HCT116 (cell line): ENCODE measurements around the gene CD2. TPM values are rescaled to one million over a fixed set of nuclear protein-coding genes. Genes with fewer than 3 reads are reported as not detected.

ENCODE experiments used
- ATAC-seq: fragments of 200-7000 bp; cut with Tn5 transposase; 2 replicates; pipeline ENCODE4 v1.9.1; 2020; ENCODE audit warnings: mild to moderate bottlenecking, moderate library complexity
- BruUV-seq: library from RNA; stranded (reverse); fragments of 400-500 nt; replicated peaks from 2 replicates; lab custom pipeline; 2021; lab: Mats Ljungman, UMichigan
- CTCF ChIA-PET: fragments of 300-600 bp; sonication (Branson Sonifier 250); formaldehyde crosslinking; loops from one replicate; lab custom pipeline; 2021; ENCODE audit warnings: antibody characterized with exemption; lab: Charles Lee
- POLR2A ChIA-PET: fragments of 300-600, 350-600 bp; sonication (Branson Sonifier 250); formaldehyde crosslinking; loops from one replicate; lab custom pipeline; 2021; ENCODE audit warnings: antibody characterized with exemption; lab: Charles Lee
- RAD21 ChIA-PET, 2 experiments: fragments of 300-600 bp; sonication (Branson Sonifier 250); formaldehyde crosslinking; loops; one replicate each; lab custom pipeline; 2023; ENCODE audit warnings: low total read pairs in 2 of 2; ENCODE audit not compliant: uncharacterized antibody in 2 of 2, unreplicated experiment in 2 of 2, low non-redundant PET in 1 of 2; lab: Charles Lee
- DNase-seq: peaks from one replicate; pipeline ENCODE4 v3.0.0-alpha.2; 2010; ENCODE audit warnings: low read depth, low spot score
- H2AFZ ChIP-seq: fragments of 200-600 bp; shearing (Covaris generic), sonication (generic); 2 replicates; pipeline ENCODE4 v1.6.1; 2017; ENCODE audit warnings: low read depth, mixed run types, mixed read lengths, antibody characterized with exemption, low read length; ENCODE audit not compliant: poor library complexity, severe bottlenecking
- H3K27ac ChIP-seq: 2 replicates; pipeline ENCODE4 v1.5.1; 2012; ENCODE audit warnings: low read depth, low read length
- H3K27me3 ChIP-seq: fragments of 200-600 bp; sonication (generic); 2 replicates; pipeline ENCODE4 v1.6.1; 2016; ENCODE audit warnings: mixed run types, low read length, mixed read lengths; ENCODE audit not compliant: insufficient read depth
- H3K36me3 ChIP-seq, 2 experiments: fragments of 200-500 bp in 1 of 2; fragments of 200-600 bp in 1 of 2; sonication (Bioruptor generic) in 1 of 2; sonication (generic) in 1 of 2; 2 replicates each; pipeline versions ENCODE4 v1.5.1 to v1.6.1; 2014 to 2016; ENCODE audit warnings: low read length in 2 of 2, inconsistent platforms in 1 of 2, mixed read lengths in 1 of 2, mixed run types in 1 of 2; ENCODE audit not compliant: insufficient read depth in 2 of 2, control insufficient read depth in 1 of 2
- H3K4me1 ChIP-seq, 2 experiments: fragments of 200-600 bp in 1 of 2; sonication (generic) in 1 of 2; 2 replicates each; pipeline versions ENCODE4 v1.5.1 to v1.6.1; 2012 to 2017; ENCODE audit warnings: low read length in 2 of 2, inconsistent platforms in 1 of 2, mild to moderate bottlenecking in 1 of 2, mixed read lengths in 1 of 2, mixed run types in 1 of 2, moderate library complexity in 1 of 2; ENCODE audit not compliant: insufficient read depth in 2 of 2, control insufficient read depth in 1 of 2
- H3K4me2 ChIP-seq: fragments of 200-600 bp; sonication (generic); 2 replicates; pipeline ENCODE4 v1.6.1; 2017; ENCODE audit warnings: mixed run types, low read length, mixed read lengths
- H3K4me3 ChIP-seq, 2 experiments: fragments of 200-600 bp in 1 of 2; sonication (generic) in 1 of 2; replicated peaks in 1 of 2; 2 replicates each; pipeline ENCODE4 v1.5.1; 2011 to 2016; ENCODE audit warnings: low read length in 2 of 2, control low read depth in 1 of 2, low read depth in 1 of 2, mild to moderate bottlenecking in 1 of 2, mixed read lengths in 1 of 2, mixed run types in 1 of 2
- H3K79me2 ChIP-seq: fragments of 200-600 bp; sonication (generic); 2 replicates; pipeline ENCODE4 v1.6.1; 2017; ENCODE audit warnings: mild to moderate bottlenecking, mixed run types, low read length, moderate library complexity, mixed read lengths; ENCODE audit not compliant: insufficient read depth
- H3K9ac ChIP-seq: fragments of 200-600 bp; sonication (generic); 2 replicates; pipeline ENCODE4 v1.6.1; 2016; ENCODE audit warnings: low read length, mixed read lengths
- H3K9me2 ChIP-seq: fragments of 200-600 bp; sonication (generic), shearing (Covaris generic); 2 replicates; pipeline ENCODE4 v1.6.1; 2017; ENCODE audit warnings: mixed run types, mild to moderate bottlenecking, moderate library complexity; ENCODE audit not compliant: insufficient read depth
- H3K9me3 ChIP-seq, 2 experiments: fragments of 200-500 bp in 1 of 2; fragments of 200-600 bp in 1 of 2; sonication (Bioruptor generic) in 1 of 2; sonication (generic) in 1 of 2; 2 replicates each; pipeline ENCODE4 v1.6.1; 2014 to 2017; ENCODE audit warnings: low read length in 2 of 2, mixed read lengths in 2 of 2, inconsistent platforms in 1 of 2, low read depth in 1 of 2, mild to moderate bottlenecking in 1 of 2, mixed run types in 1 of 2, moderate library complexity in 1 of 2; ENCODE audit not compliant: control insufficient read depth in 1 of 2, insufficient read depth in 1 of 2
- H4K20me1 ChIP-seq: fragments of 200-600 bp; sonication (generic), shearing (Covaris generic); 2 replicates; pipeline ENCODE4 v1.6.1; 2017; ENCODE audit warnings: mixed run types, mild to moderate bottlenecking, moderate library complexity; ENCODE audit not compliant: insufficient read depth
- ATF3 ChIP-seq: IDR thresholded peaks from 2 replicates; pipeline ENCODE4 v1.6.1; 2012
- CEBPB ChIP-seq: IDR thresholded peaks from 2 replicates; pipeline ENCODE4 v1.6.1; 2012; ENCODE audit warnings: low read depth
- CTCF ChIP-seq, 3 experiments: fragments of 200-600 bp in 1 of 3; sonication (generic) in 1 of 3; IDR thresholded peaks in 2 of 3; conservative IDR thresholded peaks in 1 of 3; 2 replicates each; pipeline ENCODE4 v1.5.1; 2012 to 2017; ENCODE audit warnings: low read depth in 2 of 3, low read length in 2 of 3, antibody characterized with exemption in 1 of 3, borderline replicate concordance in 1 of 3, control low read depth in 1 of 3, mild to moderate bottlenecking in 1 of 3, mixed read lengths in 1 of 3, mixed run types in 1 of 3, moderate library complexity in 1 of 3; ENCODE audit not compliant: insufficient read depth in 1 of 3
- EGR1 ChIP-seq: IDR thresholded peaks from 2 replicates; pipeline ENCODE4 v1.6.1; 2012; ENCODE audit warnings: low read depth
- EZH2 ChIP-seq: fragments of 200-600 bp; sonication (generic); IDR thresholded peaks from 2 replicates; pipeline ENCODE4 v1.6.1; 2017; ENCODE audit warnings: antibody characterized with exemption, mixed run types
- EZH2phosphoT487 ChIP-seq: fragments of 200-600 bp; IDR thresholded peaks from 2 replicates; pipeline ENCODE4 v1.6.1; 2018; ENCODE audit warnings: antibody characterized with exemption, borderline replicate concordance
- FOSL1 ChIP-seq: IDR thresholded peaks from 2 replicates; pipeline ENCODE4 v1.6.1; 2012; ENCODE audit warnings: low read depth
- JUND ChIP-seq: IDR thresholded peaks from 2 replicates; pipeline ENCODE4 v1.6.1; 2012
- MAX ChIP-seq: IDR thresholded peaks from 2 replicates; pipeline ENCODE4 v1.6.1; 2012
- POLR2A ChIP-seq: IDR thresholded peaks from 2 replicates; pipeline ENCODE4 v1.7.0; 2011; ENCODE audit warnings: borderline replicate concordance; ENCODE audit not compliant: insufficient read depth, insufficient read length; ENCODE audit errors: extremely low read depth
- POLR2AphosphoS5 ChIP-seq: IDR thresholded peaks from 2 replicates; pipeline ENCODE4 v1.6.1; 2011; ENCODE audit warnings: mild to moderate bottlenecking, low read depth, low read length, moderate library complexity
- REST ChIP-seq: IDR thresholded peaks from 2 replicates; pipeline ENCODE4 v1.6.1; 2012; ENCODE audit warnings: low read depth
- SIN3A ChIP-seq: IDR thresholded peaks from 2 replicates; pipeline ENCODE4 v1.6.1; 2012; ENCODE audit warnings: low read depth
- SP1 ChIP-seq: IDR thresholded peaks from 2 replicates; pipeline ENCODE4 v1.6.1; 2012; ENCODE audit warnings: low read depth
- SRF ChIP-seq: IDR thresholded peaks from 2 replicates; pipeline ENCODE4 v1.6.1; 2012; ENCODE audit warnings: low read depth
- TCF7L2 ChIP-seq: IDR thresholded peaks from 2 replicates; pipeline ENCODE4 v1.7.0; 2011; ENCODE audit warnings: borderline replicate concordance, inconsistent platforms; ENCODE audit not compliant: insufficient read depth, insufficient read length; ENCODE audit errors: extremely low read depth
- ZBTB33 ChIP-seq: IDR thresholded peaks from 2 replicates; pipeline ENCODE4 v1.6.1; 2011; ENCODE audit warnings: mild to moderate bottlenecking, low read length, moderate library complexity; ENCODE audit not compliant: insufficient replicate concordance; ENCODE audit errors: extremely low read depth
- ZFX ChIP-seq: fragments of 450-650 bp; IDR thresholded peaks from 2 replicates; pipeline ENCODE4 v1.6.1; 2017
- ZNF274 ChIP-seq: fragments of 200-500 bp; sonication (Bioruptor generic); IDR thresholded peaks from 2 replicates; pipeline ENCODE4 v1.6.1; 2014; ENCODE audit warnings: mild to moderate bottlenecking, low read depth, low read length, inconsistent platforms
- intact Hi-C: fragments of 100-400 bp; cut with micrococcal nuclease; formaldehyde crosslinking; loops from 2 replicates; pipeline ENCODE4 v1.10.0; 2022
- total RNA-seq: library from RNA; stranded (reverse); gene quantifications from one replicate; pipeline ENCODE4 v1.2.1, GENCODE V29; 2021; ENCODE audit not compliant: unreplicated experiment

Gene CD2
- total RNA-seq, 1 experiment from 2014 or later = 0.57 TPM

GRCh38 chr1:116759636-116760035 lies 5.4 kb downstream of the CD2 start:
- BruUV-seq = no TSS peak
- TF ChIP-seq EZH2phosphoT487 (no peak), EGR1 (no peak), ATF3 (no peak), POLR2AphosphoS5 (no peak), REST (no peak), CTCF (IDR thresholded peaks at IDR 0.05 in 2 of 3, conservative IDR thresholded peaks at IDR 0.05 in 1 of 3; ENCODE audit: borderline replicate concordance in 1 of 3, insufficient read depth in 1 of 3, low read depth in 2 of 3, low read length in 2 of 3) (no peak), ZFX (no peak), CEBPB (no peak), SP1 (no peak), JUND (no peak), MAX (no peak), EZH2 (no peak), ZBTB33 (no peak), TCF7L2 (no peak), POLR2A (no peak), FOSL1 (no peak), SRF (no peak), ZNF274 (no peak), SIN3A (no peak)
- no peak for ATAC-seq
- Histone ChIP-seq H3K4me3 (no peak overlapping the region), H3K27me3 (no peaks in the 10 kb centered on the region), H3K4me2 (no peak overlapping the region), H3K9me2 (no peaks in the 10 kb centered on the region), H2AFZ (no peak overlapping the region), H3K4me1 (no peaks in the 10 kb centered on the region), H3K9ac (no peak overlapping the region), H3K79me2 (no peaks in the 10 kb centered on the region), H4K20me1 (no peaks in the 10 kb centered on the region), H3K27ac (no peak overlapping the region), H3K9me3 (no peaks in the 10 kb centered on the region), H3K36me3 (no peaks in the 10 kb centered on the region)
- intact Hi-C loops = loop anchor here (10.0 kb wide), 1 partner anchor 55 kb away; no protein-coding TSS in a partner anchor
- ChIA-PET CTCF (no interaction called here), POLR2A (no interaction called here), RAD21 (no interaction called here)
- DNase-seq = no peak
